HepG2 (cell line): Measurements from ENCODE around the gene SMAD7. TPM values are rescaled to one million over a fixed set of nuclear protein-coding genes. Genes with fewer than 3 reads are reported as not detected.

ENCODE experiments used
- ATAC-seq: fragments of 200-7000 bp; cut with Tn5 transposase; 3 replicates; pipeline ENCODE4 v1.9.1; 2020; ENCODE audit warnings: mild to moderate bottlenecking, moderate library complexity
- BruUV-seq: library from RNA; stranded (reverse); fragments of 400-500 nt; replicated peaks from 2 replicates; lab custom pipeline; 2021; lab: Mats Ljungman, UMichigan
- CTCF ChIA-PET: fragments of 300-600 bp; formaldehyde crosslinking; extraction: SDS; loops from one replicate; lab custom pipeline; 2021; ENCODE audit warnings: low total read pairs, inconsistent platforms, low intra/inter-chr PET ratio; lab: Yijun Ruan, JAX
- POLR2A ChIA-PET: fragments of 350-600 bp; sonication (Branson Sonifier 250); formaldehyde crosslinking; loops from one replicate; lab custom pipeline; 2020; ENCODE audit warnings: antibody characterized with exemption, inconsistent platforms; lab: Yijun Ruan, JAX
- DNase-seq: peaks from one replicate; pipeline ENCODE4 v3.0.0-alpha.2; 2015; ENCODE audit warnings: low spot score
- FAIRE-seq: peaks from 3 replicates; lab custom pipeline; 2011; peaks lifted over from hg19 to GRCh38; lab: Jason Lieb, UNC
- H2AFZ ChIP-seq: one replicate; pipeline ENCODE4 v1.6.1; 2011; ENCODE audit warnings: low read length, inconsistent platforms
- H3K27ac ChIP-seq: fragments of 300-600 bp; 3 replicates; pipeline ENCODE4 v1.8.0; 2011; ENCODE audit warnings: mixed run types, mild to moderate bottlenecking, mixed read lengths, low read length, inconsistent platforms; ENCODE audit not compliant: insufficient read depth; ENCODE audit errors: extremely low read length
- H3K27me3 ChIP-seq, 2 experiments: fragments of 200-600 bp in 1 of 2; 2 replicates in 1 of 2; 3 replicates in 1 of 2; pipeline versions ENCODE4 v1.6.0 to v1.8.0; 2011; ENCODE audit warnings: low read length in 2 of 2, mild to moderate bottlenecking in 2 of 2, moderate library complexity in 2 of 2, inconsistent platforms in 1 of 2; ENCODE audit not compliant: insufficient read depth in 2 of 2, control insufficient read depth in 1 of 2
- H3K36me3 ChIP-seq, 2 experiments: fragments of 200-600 bp in 1 of 2; replicated peaks in 1 of 2; 2 replicates in 1 of 2; 3 replicates in 1 of 2; pipeline versions ENCODE4 v1.5.1 to v1.8.0; 2011; ENCODE audit warnings: low read length in 2 of 2, inconsistent platforms in 1 of 2; ENCODE audit not compliant: insufficient read depth in 2 of 2, control insufficient read depth in 1 of 2
- H3K4me1 ChIP-seq: 2 replicates; pipeline ENCODE4 v1.5.1; 2012; ENCODE audit warnings: low read length, inconsistent platforms; ENCODE audit not compliant: insufficient read depth
- H3K4me2 ChIP-seq: 2 replicates; pipeline ENCODE4 v1.6.0; 2011; ENCODE audit warnings: low read depth, low read length, inconsistent platforms
- H3K4me3 ChIP-seq, 3 experiments: fragments of 200-600 bp in 1 of 3; sonication (generic), shearing (Covaris generic) in 1 of 3; replicated peaks in 1 of 3; 2 replicates each; pipeline ENCODE4 v1.5.1; 2011 to 2016; ENCODE audit warnings: low read length in 3 of 3, inconsistent platforms in 2 of 3, low read depth in 2 of 3, mild to moderate bottlenecking in 2 of 3, control low read depth in 1 of 3, mixed read lengths in 1 of 3; ENCODE audit not compliant: insufficient read depth in 1 of 3
- H3K79me2 ChIP-seq: one replicate; pipeline ENCODE4 v1.6.1; 2011; ENCODE audit warnings: low read length, inconsistent platforms; ENCODE audit not compliant: insufficient read depth
- H3K9ac ChIP-seq: 2 replicates; pipeline ENCODE4 v1.6.0; 2011; ENCODE audit warnings: mild to moderate bottlenecking, low read depth, low read length, inconsistent platforms; ENCODE audit not compliant: insufficient read depth
- H3K9me3 ChIP-seq: 2 replicates; pipeline ENCODE4 v1.5.1; 2012; ENCODE audit warnings: mild to moderate bottlenecking, low read length
- H4K20me1 ChIP-seq: 2 replicates; pipeline ENCODE4 v1.6.0; 2011; ENCODE audit warnings: inconsistent platforms, mild to moderate bottlenecking, low read length, moderate library complexity; ENCODE audit not compliant: insufficient read depth
- AGO1 ChIP-seq: fragments of 200-400 bp; formaldehyde crosslinking; IDR thresholded peaks from 2 replicates; pipeline ENCODE4 v1.6.1; 2017; ENCODE audit warnings: mild to moderate bottlenecking, low read depth, low read length, moderate library complexity; ENCODE audit not compliant: poor library complexity, severe bottlenecking
- GLI4 ChIP-seq: sonication (generic); formaldehyde crosslinking; IDR thresholded peaks from 2 replicates; pipeline ENCODE4 v1.5.1; 2020; ENCODE audit warnings: missing genetic modification reagents, mild to moderate bottlenecking, moderate library complexity, borderline replicate concordance
- GTF2F1 ChIP-seq: fragments of 150-350 bp; IDR thresholded peaks from 2 replicates; pipeline ENCODE4 v1.6.1; 2014; ENCODE audit warnings: low read length
- NFKBIZ ChIP-seq: IDR thresholded peaks from 2 replicates; pipeline ENCODE4 v1.6.1; 2018; ENCODE audit warnings: missing genetic modification reagents, missing compliant biosample characterization
- POGZ ChIP-seq: sonication (generic); formaldehyde crosslinking; IDR thresholded peaks from 2 replicates; pipeline ENCODE4 v1.4.0; 2020; ENCODE audit warnings: mild to moderate bottlenecking, missing genetic modification reagents
- PRMT3 ChIP-seq: sonication (generic); formaldehyde crosslinking; IDR thresholded peaks from 2 replicates; pipeline ENCODE4 v1.8.1; 2022; ENCODE audit warnings: low read depth, mild to moderate bottlenecking, moderate library complexity, missing genetic modification reagents, borderline replicate concordance
- PRPF4 ChIP-seq: fragments of 200-400 bp; formaldehyde crosslinking; IDR thresholded peaks from 2 replicates; pipeline ENCODE4 v1.6.1; 2016; ENCODE audit warnings: low read length, low read depth; ENCODE audit not compliant: poor library complexity, severe bottlenecking
- ZBTB3 ChIP-seq: sonication (generic); formaldehyde crosslinking; IDR thresholded peaks from 2 replicates; pipeline ENCODE4 v1.4.0; 2020; ENCODE audit warnings: low read depth, mild to moderate bottlenecking, moderate library complexity, missing genetic modification reagents, borderline replicate concordance
- ZNF235 ChIP-seq: sonication (generic); formaldehyde crosslinking; IDR thresholded peaks from 2 replicates; pipeline ENCODE4 v1.8.1; 2023; ENCODE audit warnings: mild to moderate bottlenecking, missing genetic modification reagents, borderline replicate concordance
- ZNF816 ChIP-seq: sonication (generic); formaldehyde crosslinking; IDR thresholded peaks from 2 replicates; pipeline ENCODE4 v1.8.0; 2022; ENCODE audit warnings: missing genetic modification reagents, mild to moderate bottlenecking, borderline replicate concordance
- WGBS: methylation state at CpG from one replicate; pipeline ENCODE4 v1.1.6; 2017; ENCODE audit warnings: low lambda C conversion rate; 5-methylcytosine and 5-hydroxymethylcytosine counted together
- in situ Hi-C: cut with HindIII; loops from 2 replicates; pipeline ENCODE4 v1.10.0; 2017; ENCODE audit warnings: low pct_unique_long_range_greater_than_20kb; ENCODE audit not compliant: extremely low pct_ligation_motif_present
- intact Hi-C: fragments of 100-400 bp; cut with micrococcal nuclease; formaldehyde crosslinking; loops from one replicate; pipeline ENCODE4 v1.10.0; 2022; ENCODE audit not compliant: unreplicated experiment
- polyA plus RNA-seq, 8 experiments: library from polyadenylated mRNA; depleted of rRNA in 3 of 8; stranded (reverse) in 7 of 8; unstranded in 1 of 8; fragments of >200 nt; fragmentation: Illumina TruSeq in 4 of 8; extraction: Trizol in 4 of 8; gene quantifications; 2 replicates each; pipeline versions ENCODE4 v1.2.1 to v1.2.3, GENCODE V29; 2011 to 2016; ENCODE audit warnings: low read depth in 4 of 8, missing spikeins in 1 of 8, mixed read lengths in 1 of 8; ENCODE audit not compliant: insufficient read depth in 1 of 8
- total RNA-seq, 5 experiments: library from RNA; depleted of rRNA; stranded (reverse); fragments of >200 nt; fragmentation: Illumina TruSeq; extraction: Trizol; gene quantifications; 2 replicates each; pipeline ENCODE4 v1.2.3, GENCODE V29; 2016; ENCODE audit warnings: low read depth in 1 of 5
- TF ChIP-seq, protein P1 (sequence below): IDR thresholded peaks from 2 replicates; pipeline ENCODE4 v1.6.1; 2018; ENCODE audit warnings: missing genetic modification reagents
- TF ChIP-seq, protein P2 (sequence below): sonication (generic); formaldehyde crosslinking; IDR thresholded peaks from 2 replicates; pipeline ENCODE4 v1.5.1; 2020; ENCODE audit warnings: mild to moderate bottlenecking, missing genetic modification reagents
- TF ChIP-seq, protein P3 (sequence below): sonication (generic); formaldehyde crosslinking; IDR thresholded peaks from 2 replicates; pipeline ENCODE4 v1.4.0; 2020; ENCODE audit warnings: missing genetic modification reagents

The SMAD7 gene
- total and polyA plus RNA-seq, 2 of the 13 experiments (the other 11 are each of a cell fraction or from before 2014, with no cell fraction given), result 17.4 to 24.7 TPM

DNA sequence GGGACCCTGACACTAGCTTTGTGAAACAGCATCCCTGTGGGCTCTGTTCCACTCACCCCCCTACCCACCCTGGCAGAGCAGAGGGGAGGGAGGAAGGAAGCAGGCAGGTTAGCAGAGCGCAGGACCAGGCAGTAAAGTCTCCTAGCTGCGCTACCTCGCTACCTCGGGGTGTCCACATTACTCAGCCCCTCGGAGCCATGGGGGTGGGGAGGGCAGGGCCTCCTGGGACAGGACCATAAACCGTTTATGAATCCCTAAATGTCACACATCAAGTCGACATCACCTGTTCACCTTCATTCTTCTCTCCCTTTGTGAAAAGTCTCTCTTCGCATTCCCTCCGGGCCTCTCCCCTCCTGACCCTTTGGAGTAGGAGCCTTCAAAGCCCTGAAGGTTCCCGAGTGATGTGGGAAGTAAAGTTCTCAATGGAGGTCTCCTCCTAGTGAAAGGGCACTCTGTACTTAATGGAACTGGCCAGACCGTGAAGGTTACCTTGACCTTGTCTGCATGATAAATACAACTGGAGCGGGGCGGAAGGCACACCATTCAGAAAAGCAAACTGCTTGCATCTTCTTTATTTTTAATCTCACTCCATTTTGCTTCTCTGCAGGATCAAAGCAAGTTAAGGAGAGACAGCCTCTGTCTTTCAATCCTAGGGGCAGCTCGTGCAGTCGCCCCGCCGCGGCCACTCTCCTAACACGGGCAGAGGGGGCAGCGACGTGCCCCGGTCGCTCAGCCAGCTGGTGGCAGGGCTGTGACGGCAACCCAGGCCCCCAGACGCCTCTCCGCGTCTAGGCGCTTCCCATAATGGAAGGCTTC, 23.7 kb upstream of the SMAD7 start (continued):
- no peak for TF ChIP-seq GLI4 (CRISPR knock-in tag)
- TF ChIP-seq, protein P1, sequence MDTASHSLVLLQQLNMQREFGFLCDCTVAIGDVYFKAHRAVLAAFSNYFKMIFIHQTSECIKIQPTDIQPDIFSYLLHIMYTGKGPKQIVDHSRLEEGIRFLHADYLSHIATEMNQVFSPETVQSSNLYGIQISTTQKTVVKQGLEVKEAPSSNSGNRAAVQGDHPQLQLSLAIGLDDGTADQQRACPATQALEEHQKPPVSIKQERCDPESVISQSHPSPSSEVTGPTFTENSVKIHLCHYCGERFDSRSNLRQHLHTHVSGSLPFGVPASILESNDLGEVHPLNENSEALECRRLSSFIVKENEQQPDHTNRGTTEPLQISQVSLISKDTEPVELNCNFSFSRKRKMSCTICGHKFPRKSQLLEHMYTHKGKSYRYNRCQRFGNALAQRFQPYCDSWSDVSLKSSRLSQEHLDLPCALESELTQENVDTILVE (CRISPR knock-in tag), result 0 out of 2 replicates have a peak, but pooled peaks have one; percentile 17
- no peak for TF ChIP-seq ZBTB3 (CRISPR knock-in tag)
- TF ChIP-seq, all 625 proteins: peak for 9

DNA sequence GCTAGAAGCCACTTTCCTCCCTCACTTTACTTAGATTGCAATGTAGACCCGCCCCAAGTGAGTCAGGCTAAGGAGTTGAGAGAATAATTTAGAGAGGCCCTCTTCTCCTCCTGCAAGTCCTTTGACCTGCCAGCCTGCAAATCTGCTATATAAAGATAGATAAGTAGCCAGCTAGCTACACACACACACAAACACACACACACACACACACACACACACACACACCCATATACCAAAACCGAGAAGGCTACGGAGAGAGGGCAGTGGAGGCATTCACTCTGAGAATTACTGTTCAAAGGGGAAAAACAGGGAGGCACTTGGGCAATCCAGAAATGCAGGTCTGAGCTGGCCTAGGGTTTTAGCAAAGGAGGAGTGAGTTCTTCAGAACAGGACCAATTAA, 23.0 kb upstream of the SMAD7 start:
- no peak for FAIRE-seq
- TF ChIP-seq ZNF235 (CRISPR knock-in tag) (no peak), PRPF4 (no peak), PRMT3 (CRISPR knock-in tag) (no peak), POGZ (CRISPR knock-in tag) (no peak), ZNF816 (CRISPR knock-in tag) (no peak), NFKBIZ (CRISPR knock-in tag) (no peak), GTF2F1 (no peak), AGO1 (no peak)
- TF ChIP-seq, protein P2, sequence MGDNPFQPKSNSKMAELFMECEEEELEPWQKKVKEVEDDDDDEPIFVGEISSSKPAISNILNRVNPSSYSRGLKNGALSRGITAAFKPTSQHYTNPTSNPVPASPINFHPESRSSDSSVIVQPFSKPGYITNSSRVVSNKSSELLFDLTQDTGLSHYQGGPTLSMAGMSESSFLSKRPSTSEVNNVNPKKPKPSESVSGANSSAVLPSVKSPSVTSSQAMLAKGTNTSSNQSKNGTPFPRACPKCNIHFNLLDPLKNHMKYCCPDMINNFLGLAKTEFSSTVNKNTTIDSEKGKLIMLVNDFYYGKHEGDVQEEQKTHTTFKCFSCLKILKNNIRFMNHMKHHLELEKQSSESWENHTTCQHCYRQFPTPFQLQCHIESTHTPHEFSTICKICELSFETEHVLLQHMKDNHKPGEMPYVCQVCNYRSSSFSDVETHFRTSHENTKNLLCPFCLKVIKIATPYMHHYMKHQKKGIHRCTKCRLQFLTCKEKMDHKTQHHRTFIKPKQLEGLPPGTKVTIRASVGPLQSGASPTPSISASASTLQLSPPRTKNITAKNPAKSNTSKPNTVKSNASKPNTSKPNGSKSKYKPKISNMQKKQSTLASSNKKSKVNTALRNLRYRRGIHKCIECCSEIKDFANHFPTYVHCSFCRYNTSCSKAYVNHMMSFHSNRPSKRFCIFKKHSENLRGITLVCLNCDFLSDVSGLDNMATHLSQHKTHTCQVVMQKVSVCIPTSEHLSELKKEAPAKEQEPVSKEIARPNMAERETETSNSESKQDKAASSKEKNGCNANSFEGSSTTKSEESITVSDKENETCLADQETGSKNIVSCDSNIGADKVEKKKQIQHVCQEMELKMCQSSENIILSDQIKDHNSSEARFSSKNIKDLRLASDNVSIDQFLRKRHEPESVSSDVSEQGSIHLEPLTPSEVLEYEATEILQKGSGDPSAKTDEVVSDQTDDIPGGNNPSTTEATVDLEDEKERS (CRISPR knock-in tag), result no peak
- TF ChIP-seq, protein P3, sequence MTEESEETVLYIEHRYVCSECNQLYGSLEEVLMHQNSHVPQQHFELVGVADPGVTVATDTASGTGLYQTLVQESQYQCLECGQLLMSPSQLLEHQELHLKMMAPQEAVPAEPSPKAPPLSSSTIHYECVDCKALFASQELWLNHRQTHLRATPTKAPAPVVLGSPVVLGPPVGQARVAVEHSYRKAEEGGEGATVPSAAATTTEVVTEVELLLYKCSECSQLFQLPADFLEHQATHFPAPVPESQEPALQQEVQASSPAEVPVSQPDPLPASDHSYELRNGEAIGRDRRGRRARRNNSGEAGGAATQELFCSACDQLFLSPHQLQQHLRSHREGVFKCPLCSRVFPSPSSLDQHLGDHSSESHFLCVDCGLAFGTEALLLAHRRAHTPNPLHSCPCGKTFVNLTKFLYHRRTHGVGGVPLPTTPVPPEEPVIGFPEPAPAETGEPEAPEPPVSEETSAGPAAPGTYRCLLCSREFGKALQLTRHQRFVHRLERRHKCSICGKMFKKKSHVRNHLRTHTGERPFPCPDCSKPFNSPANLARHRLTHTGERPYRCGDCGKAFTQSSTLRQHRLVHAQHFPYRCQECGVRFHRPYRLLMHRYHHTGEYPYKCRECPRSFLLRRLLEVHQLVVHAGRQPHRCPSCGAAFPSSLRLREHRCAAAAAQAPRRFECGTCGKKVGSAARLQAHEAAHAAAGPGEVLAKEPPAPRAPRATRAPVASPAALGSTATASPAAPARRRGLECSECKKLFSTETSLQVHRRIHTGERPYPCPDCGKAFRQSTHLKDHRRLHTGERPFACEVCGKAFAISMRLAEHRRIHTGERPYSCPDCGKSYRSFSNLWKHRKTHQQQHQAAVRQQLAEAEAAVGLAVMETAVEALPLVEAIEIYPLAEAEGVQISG (CRISPR knock-in tag), result no peak

More for the DNA sequence above, 23.0 kb upstream of the SMAD7 start:
- in situ Hi-C loops, result no loop called here
- Histone ChIP-seq H4K20me1 (no peaks in the 10 kb centered on the region), H3K27me3 (peaks cover 2 to 24% of the 10 kb centered on the region in 2 experiments), H3K4me3 (no peak overlapping the region), H3K4me2 (no peak overlapping the region), H2AFZ (no peak overlapping the region), H3K36me3 (no peaks in the 10 kb centered on the region), H3K79me2 (no peaks in the 10 kb centered on the region), H3K4me1 (peaks cover 25% of the 10 kb centered on the region), H3K9me3 (no peaks in the 10 kb centered on the region), H3K9ac (no peak overlapping the region), H3K27ac (no peak overlapping the region)
- CTCF ChIA-PET, result no interaction called here
- no peak for ATAC-seq
- BruUV-seq, result no TSS peak
- POLR2A ChIA-PET, result no interaction called here
- WGBS, result 35% methylated on average over 3 of the region's 3 CpGs
- intact Hi-C loops, result loop anchor here (2.0 kb wide), 1 partner anchor 13 kb away; no protein-coding TSS in a partner anchor
- DNase-seq, result no peak
